HG03469 (cell line): ENCODE data around the gene OPALIN.

Source experiments
- ATAC-seq: cut with Tn5 transposase; IDR thresholded peaks from one replicate; pipeline ENCODE4 v1.9.1; 2021; ENCODE audit warnings: mild to moderate bottlenecking, moderate library complexity, moderate number of reproducible peaks; ENCODE audit not compliant: unreplicated experiment

OPALIN gene

GRCh38 chr10:96304230-96304629 is 54.6 kb downstream of the OPALIN start, which contains the start of gene DNTT:
TSS of gene DNTT (plus strand) at chr10:96304434. CDS start at chr10:96304498, 64 bp downstream.
- ATAC-seq = no peak

- ATAC-seq = no peak
Measured at GRCh38 chr10:96301616-96302015, 57.2 kb downstream of the OPALIN start.

GRCh38 chr10:96299383-96299782 is 59.4 kb downstream of the OPALIN start:
- no peak for ATAC-seq

GRCh38 chr10:96298362-96298761 is 60.4 kb downstream of the OPALIN start:
- no peak for ATAC-seq

- no peak for ATAC-seq
Measured at GRCh38 chr10:96297486-96297885, 61.3 kb downstream of the OPALIN start.

- ATAC-seq = no peak
Measured at GRCh38 chr10:96295475-96295874, 63.3 kb downstream of the OPALIN start.
